Measurements from ENCODE around the gene RMP24.

RMP24 gene

DNA sequence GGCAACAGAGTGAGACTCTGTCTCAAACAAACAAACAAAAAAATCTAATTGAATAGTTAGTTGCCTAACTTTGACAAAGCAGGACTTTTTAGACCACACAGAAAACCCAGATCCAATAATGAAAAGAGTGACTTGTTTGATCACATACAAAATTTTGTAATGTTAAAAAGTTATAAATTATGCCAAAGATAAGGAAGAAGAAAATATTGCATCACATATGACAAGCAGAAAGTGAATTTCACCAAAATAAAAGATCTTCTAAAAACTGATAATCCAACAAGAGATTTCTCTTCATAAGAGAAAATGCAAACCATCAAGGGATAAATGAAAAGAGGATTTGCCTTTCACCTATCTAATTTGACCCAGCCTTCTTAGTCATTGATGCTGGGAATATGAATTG lies 2.8 kb upstream of the RMP24 start:
- Histone ChIP-seq H3K79me1 (ENCODE audit: insufficient read depth, low read depth, low read length, poor library complexity, severe bottlenecking) (no peaks in the 10 kb centered on the region), H3K4me2 (ENCODE audit: insufficient read depth, insufficient read length, low read length) (no peak overlapping the region), H3K56ac (ENCODE audit: insufficient read length, low read depth, low read length) (no peak overlapping the region), H3K18ac (ENCODE audit: insufficient read length, low read depth, low read length) (no peak overlapping the region), H2BK20ac (ENCODE audit: low read depth, low read length, poor library complexity, severe bottlenecking) (no peak overlapping the region), H3K4me1 (ENCODE audit: insufficient read depth, low read length) (peaks cover 2% of the 10 kb centered on the region; the same call in 1 of the 2 replicates), H2BK12ac (ENCODE audit: insufficient read length, low read depth, low read length) (no peak overlapping the region), H3K27ac (ENCODE audit: insufficient read length, low read depth, low read length) (no peak overlapping the region), H3T11ph (ENCODE audit: low read length) (no peak overlapping the region), H2AK5ac (ENCODE audit: insufficient read length, low read length) (no peak overlapping the region), H2BK15ac (ENCODE audit: low read depth, low read length) (no peak overlapping the region), H4K20me1 (ENCODE audit: control insufficient read depth, insufficient read depth, insufficient read length) (no peaks in the 10 kb centered on the region), H2BK5ac (ENCODE audit: insufficient read length, low read length) (no peak overlapping the region), H4K5ac (ENCODE audit: insufficient read length, low read depth, low read length) (no peak overlapping the region), H3K27me3 (ENCODE audit: insufficient read depth, low read length) (no peaks in the 10 kb centered on the region), H3K9ac (ENCODE audit: extremely low read depth, insufficient read length, low read length) (no peak overlapping the region), H3K4ac (ENCODE audit: low read depth, low read length) (no peak overlapping the region), H2BK120ac (ENCODE audit: low read depth, low read length, poor library complexity, severe bottlenecking) (no peak overlapping the region), H4K91ac (ENCODE audit: insufficient read length, low read depth, low read length) (no peak overlapping the region), H3K9me3 (ENCODE audit: control insufficient read depth, low read depth, low read length) (no peaks in the 10 kb centered on the region), H3K23ac (ENCODE audit: insufficient read length, low read depth, low read length) (no peak overlapping the region), H3K79me2 (ENCODE audit: insufficient read depth, low read length) (peaks cover 6% of the 10 kb centered on the region), H2AFZ (ENCODE audit: low read length) (no peak overlapping the region), H3K23me2 (ENCODE audit: insufficient read length, low read depth, low read length, poor library complexity, severe bottlenecking) (no peaks in the 10 kb centered on the region), H3K14ac (ENCODE audit: insufficient read depth, low read length) (no peak overlapping the region), H4K8ac (replicated peaks; ENCODE audit: insufficient read length, low read depth, low read length) (no peak overlapping the region)
- no peak for DNase-seq
- Mint-ChIP-seq H3K36me3 (ENCODE audit: insufficient read depth in 1 of 3, low read depth in 3 of 3) (peaks cover 9 to 17% (median 9%) of the 10 kb centered on the region in 3 experiments), H3K27ac (no peak overlapping the region), H3K4me3 (no peak overlapping the region), H3K9me3 (peaks cover 0 to 10% of the 10 kb centered on the region in 2 experiments; a peak in 2 of 5 replicates), H3K4me1 (peaks cover 19 to 20% of the 10 kb centered on the region in 2 experiments), H3K27me3 (ENCODE audit: low read depth) (no peaks in the 10 kb centered on the region)
- TF ChIP-seq, protein P1, sequence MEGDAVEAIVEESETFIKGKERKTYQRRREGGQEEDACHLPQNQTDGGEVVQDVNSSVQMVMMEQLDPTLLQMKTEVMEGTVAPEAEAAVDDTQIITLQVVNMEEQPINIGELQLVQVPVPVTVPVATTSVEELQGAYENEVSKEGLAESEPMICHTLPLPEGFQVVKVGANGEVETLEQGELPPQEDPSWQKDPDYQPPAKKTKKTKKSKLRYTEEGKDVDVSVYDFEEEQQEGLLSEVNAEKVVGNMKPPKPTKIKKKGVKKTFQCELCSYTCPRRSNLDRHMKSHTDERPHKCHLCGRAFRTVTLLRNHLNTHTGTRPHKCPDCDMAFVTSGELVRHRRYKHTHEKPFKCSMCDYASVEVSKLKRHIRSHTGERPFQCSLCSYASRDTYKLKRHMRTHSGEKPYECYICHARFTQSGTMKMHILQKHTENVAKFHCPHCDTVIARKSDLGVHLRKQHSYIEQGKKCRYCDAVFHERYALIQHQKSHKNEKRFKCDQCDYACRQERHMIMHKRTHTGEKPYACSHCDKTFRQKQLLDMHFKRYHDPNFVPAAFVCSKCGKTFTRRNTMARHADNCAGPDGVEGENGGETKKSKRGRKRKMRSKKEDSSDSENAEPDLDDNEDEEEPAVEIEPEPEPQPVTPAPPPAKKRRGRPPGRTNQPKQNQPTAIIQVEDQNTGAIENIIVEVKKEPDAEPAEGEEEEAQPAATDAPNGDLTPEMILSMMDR (conservative IDR thresholded peaks at IDR 0.05), result no peak

Measured in H9 (cell line).